Neural progenitor cell (in vitro differentiated cells): ENCODE data around the gene FAM83G.

Experiments
- EZH2phosphoT487 ChIP-seq: fragments of 200-600 bp; sonication (generic); IDR thresholded peaks from 2 replicates; pipeline ENCODE4 v1.6.1; 2017; ENCODE audit warnings: antibody characterized with exemption
- TF ChIP-seq, protein P1 (sequence below): fragments of 200-600 bp; sonication (generic); IDR thresholded peaks from 2 replicates; pipeline ENCODE4 v1.5.1; 2017; ENCODE audit warnings: antibody characterized with exemption, mild to moderate bottlenecking

DNA sequence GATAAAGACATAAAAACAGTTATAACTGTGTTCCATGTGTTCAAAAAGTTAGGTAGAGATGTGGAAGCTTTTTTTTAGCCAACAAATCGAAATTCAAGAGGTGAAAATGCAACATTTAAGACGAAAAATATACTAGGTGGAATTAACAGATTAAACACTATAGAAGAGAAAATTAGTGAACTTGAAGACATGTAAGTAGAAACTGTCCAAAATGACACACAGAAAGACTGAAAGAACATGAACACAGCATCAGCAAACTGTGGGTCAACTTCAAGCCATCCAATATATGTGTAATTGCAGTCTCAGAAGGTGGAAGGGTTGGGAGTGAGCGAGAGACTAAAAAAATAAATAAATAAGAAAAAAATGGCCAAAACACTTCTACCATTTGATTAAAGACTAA, 9.3 kb downstream of the FAM83G start:
- TF ChIP-seq, protein P1, sequence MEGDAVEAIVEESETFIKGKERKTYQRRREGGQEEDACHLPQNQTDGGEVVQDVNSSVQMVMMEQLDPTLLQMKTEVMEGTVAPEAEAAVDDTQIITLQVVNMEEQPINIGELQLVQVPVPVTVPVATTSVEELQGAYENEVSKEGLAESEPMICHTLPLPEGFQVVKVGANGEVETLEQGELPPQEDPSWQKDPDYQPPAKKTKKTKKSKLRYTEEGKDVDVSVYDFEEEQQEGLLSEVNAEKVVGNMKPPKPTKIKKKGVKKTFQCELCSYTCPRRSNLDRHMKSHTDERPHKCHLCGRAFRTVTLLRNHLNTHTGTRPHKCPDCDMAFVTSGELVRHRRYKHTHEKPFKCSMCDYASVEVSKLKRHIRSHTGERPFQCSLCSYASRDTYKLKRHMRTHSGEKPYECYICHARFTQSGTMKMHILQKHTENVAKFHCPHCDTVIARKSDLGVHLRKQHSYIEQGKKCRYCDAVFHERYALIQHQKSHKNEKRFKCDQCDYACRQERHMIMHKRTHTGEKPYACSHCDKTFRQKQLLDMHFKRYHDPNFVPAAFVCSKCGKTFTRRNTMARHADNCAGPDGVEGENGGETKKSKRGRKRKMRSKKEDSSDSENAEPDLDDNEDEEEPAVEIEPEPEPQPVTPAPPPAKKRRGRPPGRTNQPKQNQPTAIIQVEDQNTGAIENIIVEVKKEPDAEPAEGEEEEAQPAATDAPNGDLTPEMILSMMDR: no peak
- no peak for TF ChIP-seq EZH2phosphoT487
